AG10803 (cell line): Measurements from ENCODE around the gene NRGN.
A peak's percentile ranks its signal among the peaks of the same experiment; 100 is the strongest.

Experiments used
- DNase-seq: peaks from one replicate; pipeline ENCODE4 v3.0.0; 2010; ENCODE audit warnings: low read depth
- H3K4me3 ChIP-seq: 2 replicates; pipeline ENCODE4 v1.5.1; 2011; ENCODE audit warnings: mild to moderate bottlenecking, low read length, control low read depth
- CTCF ChIP-seq: conservative IDR thresholded peaks from 2 replicates; pipeline ENCODE4 v1.5.1; 2011; ENCODE audit warnings: mild to moderate bottlenecking, low read length, control low read depth, inconsistent platforms

The NRGN gene

DNA sequence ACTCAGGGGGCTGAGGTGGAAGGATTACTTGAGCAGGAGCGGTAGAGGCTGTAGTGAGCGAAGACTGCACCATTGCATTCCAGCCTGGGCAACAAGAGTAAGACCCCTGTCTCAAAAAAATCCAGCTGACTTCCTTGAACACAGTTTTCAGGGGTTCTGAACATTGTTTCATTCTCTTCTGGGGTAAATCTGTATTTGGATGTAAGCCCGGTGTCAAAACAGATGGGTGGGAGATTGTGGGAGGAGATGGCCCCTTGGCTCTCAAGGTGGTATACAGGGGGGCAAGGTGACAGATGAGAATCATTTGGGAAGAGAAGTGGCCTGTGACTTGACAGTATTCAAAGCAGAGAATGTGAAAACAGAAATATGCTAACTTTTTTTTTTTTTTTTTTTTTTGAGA, 17.6 kb downstream of the NRGN start:
- H3K4me3 ChIP-seq, result no peak overlapping the region
- no peak for DNase-seq
- no peak for TF ChIP-seq CTCF

DNA sequence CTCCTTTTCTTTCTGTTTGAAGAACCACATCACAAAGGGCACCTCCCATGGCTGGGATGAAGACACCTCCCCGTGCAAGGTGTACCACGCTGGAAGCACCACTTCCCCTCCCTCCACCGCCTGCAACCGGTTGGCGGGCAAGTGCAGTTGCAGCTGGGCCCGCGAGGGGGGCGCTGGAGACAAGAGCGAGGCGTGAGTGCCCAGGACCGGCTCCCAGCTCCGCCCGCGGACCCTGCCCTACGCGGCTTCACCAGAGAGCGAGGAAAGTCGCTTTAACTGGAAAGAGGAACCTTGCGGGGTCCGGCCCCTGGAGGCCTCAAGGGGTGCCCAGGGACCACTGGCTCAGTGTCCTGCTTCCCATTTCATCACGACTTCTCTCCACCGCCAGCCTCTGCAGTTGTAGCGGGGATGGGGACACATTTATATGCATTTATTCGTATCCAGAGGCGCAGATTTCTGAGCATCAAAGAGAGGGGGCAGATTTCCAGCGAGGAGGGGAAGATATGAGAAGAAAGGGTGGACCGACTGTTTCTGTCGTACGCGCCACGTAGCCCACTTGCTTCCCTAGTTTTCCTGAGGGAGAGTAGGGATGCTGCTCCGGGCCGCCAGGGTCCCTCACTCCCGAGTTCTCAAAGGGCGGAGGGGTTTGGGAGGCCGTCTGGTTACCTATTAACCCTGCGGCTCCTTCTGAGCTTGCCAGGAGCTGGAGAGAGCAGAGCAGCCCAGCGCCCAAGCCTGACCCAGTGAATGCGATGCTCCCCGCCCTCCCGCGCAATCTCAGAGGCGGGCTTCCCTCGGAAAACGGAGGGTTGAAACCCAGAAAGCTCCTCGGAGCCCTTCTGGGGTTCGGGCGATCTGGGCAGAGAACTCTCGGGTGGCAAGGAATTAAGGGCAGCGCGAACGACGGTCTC, 18.9 kb downstream of the NRGN start:
- peak overlapping the region; percentile 45 for H3K4me3 ChIP-seq
- peak; percentile 44 for DNase-seq
- TF ChIP-seq CTCF, result peak; percentile 62

GRCh38 chr11:124759266-124760204, 19.8 kb downstream of the NRGN start:
- TF ChIP-seq CTCF, result no peak
- no peak overlapping the region; the same call in 1 of the 2 replicates for H3K4me3 ChIP-seq
- no peak for DNase-seq

DNA sequence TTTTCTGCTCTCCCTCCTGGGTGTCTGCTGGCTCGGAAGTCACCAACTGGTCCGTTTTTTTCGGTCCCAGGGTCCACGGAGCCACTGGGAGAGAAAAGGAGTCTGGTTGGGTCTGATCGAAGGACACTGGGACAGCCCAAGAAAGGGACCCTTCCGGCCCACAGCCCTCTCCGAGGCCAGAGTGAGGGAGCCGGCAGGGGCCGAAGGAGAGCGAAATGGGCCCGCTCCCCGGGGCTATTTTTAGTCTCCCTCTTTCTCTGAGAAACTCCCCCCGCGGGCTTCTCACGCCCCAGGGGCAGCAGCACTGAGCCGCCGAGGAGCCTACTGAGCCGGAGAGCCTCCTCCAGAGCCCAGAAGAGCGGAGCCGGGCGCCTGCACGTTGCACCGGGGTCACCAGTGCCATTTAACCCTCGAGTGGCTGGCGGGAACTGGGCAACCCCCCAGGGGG, 20.5 kb downstream of the NRGN start:
- no peak for DNase-seq
- H3K4me3 ChIP-seq, result no peak overlapping the region
- no peak for TF ChIP-seq CTCF

GRCh38 chr11:124760806-124761205, 21.1 kb downstream of the NRGN start:
- H3K4me3 ChIP-seq, result no peak overlapping the region
- DNase-seq, result no peak
- TF ChIP-seq CTCF, result no peak

GRCh38 chr11:124761301-124762104, 21.8 kb downstream of the NRGN start:
- DNase-seq, result no peak
- H3K4me3 ChIP-seq, result no peak overlapping the region
- TF ChIP-seq CTCF, result no peak
